HEK293 (cell line): ENCODE measurements around the gene IRS2.

Source experiments
- ZBTB17 ChIP-seq: fragments of 450-650 bp; formaldehyde crosslinking; IDR thresholded peaks from 2 replicates; pipeline ENCODE4 v1.5.1; 2016; ENCODE audit warnings: missing biosample characterization, missing genetic modification characterization
- ZNF280C ChIP-seq: fragments of 450-650 bp; formaldehyde crosslinking; IDR thresholded peaks from 2 replicates; pipeline ENCODE4 v1.5.1; 2016; ENCODE audit warnings: missing biosample characterization, missing genetic modification characterization
- TF ChIP-seq, protein P1 (sequence below): fragments of 450-650 bp; formaldehyde crosslinking; IDR thresholded peaks from 2 replicates; pipeline ENCODE4 v1.5.1; 2016; ENCODE audit warnings: missing biosample characterization, missing genetic modification characterization
- TF ChIP-seq, protein P2 (sequence below): fragments of 450-650 bp; formaldehyde crosslinking; conservative IDR thresholded peaks from 2 replicates; pipeline ENCODE4 v1.5.1; 2016; ENCODE audit warnings: low read depth, missing biosample characterization, missing genetic modification characterization

DNA sequence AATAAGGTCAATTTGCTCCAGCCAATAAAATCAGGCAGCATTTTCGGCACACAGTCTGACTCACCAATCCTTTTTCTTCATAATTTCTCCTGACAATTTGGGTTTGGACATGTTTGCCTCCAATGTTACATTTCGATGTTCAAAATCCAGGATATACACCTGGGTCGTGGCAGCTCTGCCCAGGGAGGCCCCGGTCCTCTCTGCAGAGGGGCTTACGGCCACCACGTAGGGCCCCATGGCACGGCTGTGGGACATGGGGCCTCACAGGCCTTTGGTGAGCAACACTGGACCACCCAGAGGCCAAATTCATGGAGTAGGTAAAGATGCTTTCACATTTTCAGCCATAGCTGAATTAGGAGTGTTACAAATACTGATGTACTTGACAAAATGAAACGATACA lies 25.4 kb downstream of the IRS2 start:
- TF ChIP-seq, protein P1, sequence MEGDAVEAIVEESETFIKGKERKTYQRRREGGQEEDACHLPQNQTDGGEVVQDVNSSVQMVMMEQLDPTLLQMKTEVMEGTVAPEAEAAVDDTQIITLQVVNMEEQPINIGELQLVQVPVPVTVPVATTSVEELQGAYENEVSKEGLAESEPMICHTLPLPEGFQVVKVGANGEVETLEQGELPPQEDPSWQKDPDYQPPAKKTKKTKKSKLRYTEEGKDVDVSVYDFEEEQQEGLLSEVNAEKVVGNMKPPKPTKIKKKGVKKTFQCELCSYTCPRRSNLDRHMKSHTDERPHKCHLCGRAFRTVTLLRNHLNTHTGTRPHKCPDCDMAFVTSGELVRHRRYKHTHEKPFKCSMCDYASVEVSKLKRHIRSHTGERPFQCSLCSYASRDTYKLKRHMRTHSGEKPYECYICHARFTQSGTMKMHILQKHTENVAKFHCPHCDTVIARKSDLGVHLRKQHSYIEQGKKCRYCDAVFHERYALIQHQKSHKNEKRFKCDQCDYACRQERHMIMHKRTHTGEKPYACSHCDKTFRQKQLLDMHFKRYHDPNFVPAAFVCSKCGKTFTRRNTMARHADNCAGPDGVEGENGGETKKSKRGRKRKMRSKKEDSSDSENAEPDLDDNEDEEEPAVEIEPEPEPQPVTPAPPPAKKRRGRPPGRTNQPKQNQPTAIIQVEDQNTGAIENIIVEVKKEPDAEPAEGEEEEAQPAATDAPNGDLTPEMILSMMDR, result no peak
- TF ChIP-seq, protein P2, sequence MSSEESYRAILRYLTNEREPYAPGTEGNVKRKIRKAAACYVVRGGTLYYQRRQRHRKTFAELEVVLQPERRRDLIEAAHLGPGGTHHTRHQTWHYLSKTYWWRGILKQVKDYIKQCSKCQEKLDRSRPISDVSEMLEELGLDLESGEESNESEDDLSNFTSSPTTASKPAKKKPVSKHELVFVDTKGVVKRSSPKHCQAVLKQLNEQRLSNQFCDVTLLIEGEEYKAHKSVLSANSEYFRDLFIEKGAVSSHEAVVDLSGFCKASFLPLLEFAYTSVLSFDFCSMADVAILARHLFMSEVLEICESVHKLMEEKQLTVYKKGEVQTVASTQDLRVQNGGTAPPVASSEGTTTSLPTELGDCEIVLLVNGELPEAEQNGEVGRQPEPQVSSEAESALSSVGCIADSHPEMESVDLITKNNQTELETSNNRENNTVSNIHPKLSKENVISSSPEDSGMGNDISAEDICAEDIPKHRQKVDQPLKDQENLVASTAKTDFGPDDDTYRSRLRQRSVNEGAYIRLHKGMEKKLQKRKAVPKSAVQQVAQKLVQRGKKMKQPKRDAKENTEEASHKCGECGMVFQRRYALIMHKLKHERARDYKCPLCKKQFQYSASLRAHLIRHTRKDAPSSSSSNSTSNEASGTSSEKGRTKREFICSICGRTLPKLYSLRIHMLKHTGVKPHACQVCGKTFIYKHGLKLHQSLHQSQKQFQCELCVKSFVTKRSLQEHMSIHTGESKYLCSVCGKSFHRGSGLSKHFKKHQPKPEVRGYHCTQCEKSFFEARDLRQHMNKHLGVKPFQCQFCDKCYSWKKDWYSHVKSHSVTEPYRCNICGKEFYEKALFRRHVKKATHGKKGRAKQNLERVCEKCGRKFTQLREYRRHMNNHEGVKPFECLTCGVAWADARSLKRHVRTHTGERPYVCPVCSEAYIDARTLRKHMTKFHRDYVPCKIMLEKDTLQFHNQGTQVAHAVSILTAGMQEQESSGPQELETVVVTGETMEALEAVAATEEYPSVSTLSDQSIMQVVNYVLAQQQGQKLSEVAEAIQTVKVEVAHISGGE (tag by site-specific recombination), result no peak
- no peak for TF ChIP-seq ZBTB17
- no peak for TF ChIP-seq ZNF280C (tag by site-specific recombination)
